B cell (primary cell): ENCODE measurements around the gene CHAMP1. TPM values are rescaled to one million over a fixed set of nuclear protein-coding genes. Genes with fewer than 3 reads are reported as not detected.

Experiments
- ATAC-seq: fragments of 200-7000 bp; cut with Tn5 transposase; one replicate; pipeline ENCODE4 v1.10.0; 2021; ENCODE audit warnings: low read depth, mild to moderate bottlenecking, moderate number of reproducible peaks, moderate library complexity
- CTCF ChIA-PET: fragments of 350-600 bp; sonication (Branson Sonifier 250); formaldehyde crosslinking; loops from one replicate; lab custom pipeline; 2021; ENCODE audit warnings: antibody characterized with exemption, inconsistent platforms; lab: Charles Lee
- POLR2A ChIA-PET: fragments of 350-600 bp; sonication (Branson Sonifier 250); formaldehyde crosslinking; loops from one replicate; lab custom pipeline; 2021; ENCODE audit warnings: antibody characterized with exemption; lab: Charles Lee
- DNase-seq: peaks from one replicate; pipeline ENCODE4 v3.0.0; 2013
- H2AFZ ChIP-seq: 2 replicates; pipeline ENCODE4 v1.6.1; 2012; ENCODE audit warnings: mild to moderate bottlenecking, low read depth, low read length; ENCODE audit not compliant: insufficient read depth, poor library complexity, severe bottlenecking
- H3K27ac ChIP-seq, 2 donors: 1 replicate in 1 of 2; 2 replicates in 1 of 2; pipeline ENCODE4 v1.5.1; 2012 to 2013; ENCODE audit warnings: low read length in 2 of 2, mild to moderate bottlenecking in 2 of 2, moderate library complexity in 1 of 2
- H3K27me3 ChIP-seq, 4 experiments: fragments of 200-600 bp in 1 of 4; sonication (generic) in 1 of 4; replicated peaks in 1 of 4; 1 replicate in 2 of 4; 2 replicates in 2 of 4; pipeline versions ENCODE4 v1.6.1 to v1.7.0; 2013 to 2016; ENCODE audit warnings: low read length in 3 of 4, mild to moderate bottlenecking in 2 of 4, mixed read lengths in 1 of 4, moderate library complexity in 1 of 4; ENCODE audit not compliant: insufficient read depth in 4 of 4, control insufficient read depth in 3 of 4; ENCODE audit errors: control extremely low read depth in 1 of 4
- H3K36me3 ChIP-seq, 2 experiments: replicated peaks in 1 of 2; 1 replicate in 1 of 2; 2 replicates in 1 of 2; pipeline versions ENCODE4 v1.6.1 to v1.7.1; 2013; ENCODE audit warnings: low read length in 1 of 2; ENCODE audit not compliant: insufficient read depth in 2 of 2, control insufficient read depth in 1 of 2; ENCODE audit errors: control extremely low read depth in 1 of 2, extremely low read depth in 1 of 2
- H3K4me1 ChIP-seq, 2 donors: fragments of 200-600 bp in 1 of 2; sonication (generic) in 1 of 2; 1 replicate in 1 of 2; 2 replicates in 1 of 2; pipeline versions ENCODE4 v1.5.1 to v1.6.1; 2013 to 2017; ENCODE audit warnings: low read length in 2 of 2; ENCODE audit not compliant: control insufficient read depth in 2 of 2, insufficient read depth in 2 of 2
- H3K4me2 ChIP-seq: replicated peaks from 2 replicates; pipeline ENCODE3; 2012; ENCODE audit warnings: mild to moderate bottlenecking, low read depth, low read length; ENCODE audit not compliant: poor library complexity, severe bottlenecking
- H3K4me3 ChIP-seq, 5 experiments: fragments of 200-600 bp in 1 of 5; sonication (generic) in 1 of 5; 1 replicate in 3 of 5; 2 replicates in 2 of 5; pipeline versions ENCODE4 v1.5.1 to v1.7.0; 2011 to 2016; ENCODE audit warnings: low read length in 4 of 5, mild to moderate bottlenecking in 4 of 5, low read depth in 2 of 5, control low read depth in 1 of 5, moderate library complexity in 1 of 5; ENCODE audit not compliant: insufficient read depth in 1 of 5; ENCODE audit errors: control extremely low read depth in 1 of 5, extremely low read depth in 1 of 5
- H3K79me2 ChIP-seq: fragments of 200-600 bp; sonication (generic); one replicate; pipeline ENCODE4 v1.6.0; 2016; ENCODE audit warnings: low read length; ENCODE audit not compliant: control insufficient read depth, insufficient read depth
- H3K9ac ChIP-seq: fragments of 200-600 bp; sonication (generic); 2 replicates; pipeline ENCODE4 v1.6.1; 2017; ENCODE audit warnings: mild to moderate bottlenecking, low read length, moderate library complexity
- H3K9me3 ChIP-seq, 3 donors: one replicate each; pipeline versions ENCODE4 v1.6.1 to v1.7.1; 2013; ENCODE audit warnings: low read length in 2 of 3; ENCODE audit not compliant: control insufficient read depth in 2 of 3, insufficient read depth in 1 of 3; ENCODE audit errors: control extremely low read depth in 1 of 3
- H4K20me1 ChIP-seq: 2 replicates; pipeline ENCODE4 v1.6.0; 2012; ENCODE audit warnings: mild to moderate bottlenecking, low read length; ENCODE audit not compliant: insufficient read depth, control insufficient read depth, poor library complexity, severe bottlenecking
- H3K27ac Mint-ChIP-seq: one replicate; pipeline ENCODE4 v1.8.0; 2021; ENCODE audit warnings: mixed read lengths
- H3K27me3 Mint-ChIP-seq: one replicate; pipeline ENCODE4 v1.8.0; 2021; ENCODE audit warnings: mixed read lengths
- H3K4me1 Mint-ChIP-seq: one replicate; pipeline ENCODE4 v1.8.0; 2021; ENCODE audit warnings: mixed read lengths
- H3K4me3 Mint-ChIP-seq: one replicate; pipeline ENCODE4 v1.8.0; 2021; ENCODE audit warnings: mixed read lengths
- H3K9me3 Mint-ChIP-seq: one replicate; pipeline ENCODE4 v1.8.0; 2022; ENCODE audit warnings: mixed read lengths; ENCODE audit not compliant: insufficient read depth
- EZH2 ChIP-seq: IDR thresholded peaks from 2 replicates; pipeline ENCODE4 v1.6.1; 2012; ENCODE audit warnings: borderline replicate concordance, low read depth, mild to moderate bottlenecking, moderate library complexity, low read length; ENCODE audit not compliant: insufficient read depth, poor library complexity, severe bottlenecking
- WGBS: methylation state at CpG from one replicate; pipeline ENCODE4 v1.1.5; 2013; ENCODE audit warnings: missing lambda C conversion rate; ENCODE audit not compliant: insufficient coverage; 5-methylcytosine and 5-hydroxymethylcytosine counted together
- intact Hi-C: fragments of 100-400 bp; cut with micrococcal nuclease; formaldehyde crosslinking; loops from one replicate; pipeline ENCODE4 v1.10.0; 2022
- polyA plus RNA-seq: library from polyadenylated mRNA; depleted of rRNA; stranded (reverse); fragments of >200 nt; gene quantifications from 2 replicates; pipeline ENCODE4 v1.2.3, GENCODE V29; 2012
- total RNA-seq, 2 donors: library from RNA; stranded (reverse); fragments of 120-200 nt in 1 of 2; gene quantifications; 1 replicate in 1 of 2; 2 replicates in 1 of 2; pipeline versions ENCODE4 v1.2.3 to v1.2.4, GENCODE V29; 2013 to 2022
- TF ChIP-seq, protein P1 (sequence below): fragments of 200-600 bp; IDR thresholded peaks from one replicate; pipeline ENCODE4 v1.8.0; 2022; ENCODE audit warnings: antibody characterized with exemption, mild to moderate bottlenecking

CHAMP1 gene
- total and polyA plus RNA-seq, 2 donors (not counting 1 experiment from before 2014, with no cell fraction given): 14.5 to 34.7 TPM

DNA sequence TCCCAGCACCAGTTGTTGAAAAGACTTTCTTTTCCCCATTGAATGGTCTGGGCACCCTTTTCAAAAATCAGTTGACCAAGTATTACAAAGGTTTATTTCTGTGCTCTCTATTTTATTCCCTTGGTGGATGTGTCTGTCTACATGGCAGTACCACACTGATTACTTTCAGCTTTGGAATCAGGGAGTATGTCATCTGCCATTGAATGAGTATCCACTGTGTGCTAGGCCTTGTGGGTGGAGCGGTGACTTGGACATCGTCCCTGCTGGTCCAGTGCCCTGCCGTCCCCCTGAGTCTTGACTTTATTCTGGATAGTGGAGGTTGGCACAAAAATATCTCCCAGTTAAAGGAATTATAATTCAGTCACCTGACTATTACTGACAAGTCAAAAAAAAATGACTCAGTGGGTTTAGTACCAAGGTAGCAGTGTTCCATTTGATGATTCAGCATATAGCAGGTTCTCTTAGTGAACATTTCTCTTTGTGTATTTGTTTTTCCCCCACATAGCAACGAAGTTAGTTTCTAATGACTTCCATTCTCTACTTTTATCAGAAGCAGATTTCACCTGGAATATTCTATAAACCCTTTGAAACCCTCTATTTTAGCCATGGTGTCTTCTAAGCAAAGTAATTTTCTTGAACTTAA, 29.0 kb upstream of the CHAMP1 start:
- TF ChIP-seq EZH2: no peak
- TF ChIP-seq, protein P1, sequence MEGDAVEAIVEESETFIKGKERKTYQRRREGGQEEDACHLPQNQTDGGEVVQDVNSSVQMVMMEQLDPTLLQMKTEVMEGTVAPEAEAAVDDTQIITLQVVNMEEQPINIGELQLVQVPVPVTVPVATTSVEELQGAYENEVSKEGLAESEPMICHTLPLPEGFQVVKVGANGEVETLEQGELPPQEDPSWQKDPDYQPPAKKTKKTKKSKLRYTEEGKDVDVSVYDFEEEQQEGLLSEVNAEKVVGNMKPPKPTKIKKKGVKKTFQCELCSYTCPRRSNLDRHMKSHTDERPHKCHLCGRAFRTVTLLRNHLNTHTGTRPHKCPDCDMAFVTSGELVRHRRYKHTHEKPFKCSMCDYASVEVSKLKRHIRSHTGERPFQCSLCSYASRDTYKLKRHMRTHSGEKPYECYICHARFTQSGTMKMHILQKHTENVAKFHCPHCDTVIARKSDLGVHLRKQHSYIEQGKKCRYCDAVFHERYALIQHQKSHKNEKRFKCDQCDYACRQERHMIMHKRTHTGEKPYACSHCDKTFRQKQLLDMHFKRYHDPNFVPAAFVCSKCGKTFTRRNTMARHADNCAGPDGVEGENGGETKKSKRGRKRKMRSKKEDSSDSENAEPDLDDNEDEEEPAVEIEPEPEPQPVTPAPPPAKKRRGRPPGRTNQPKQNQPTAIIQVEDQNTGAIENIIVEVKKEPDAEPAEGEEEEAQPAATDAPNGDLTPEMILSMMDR: no peak
- no peaks in the 10 kb centered on the region for H3K9me3 Mint-ChIP-seq
- peaks cover 40% of the 10 kb centered on the region for H4K20me1 ChIP-seq
- intact Hi-C loops: no loop called here
- H3K27ac ChIP-seq: no peak overlapping the region
- ATAC-seq: no peak
- no peak overlapping the region for H3K4me2 ChIP-seq
- H3K9ac ChIP-seq: no peak overlapping the region
- no peaks in the 10 kb centered on the region for H3K9me3 ChIP-seq
- no peak for DNase-seq
- peaks cover 25% of the 10 kb centered on the region for H3K4me1 Mint-ChIP-seq
- POLR2A ChIA-PET: no interaction called here
- H3K27ac Mint-ChIP-seq: no peak overlapping the region
- no peaks in the 10 kb centered on the region for H3K27me3 ChIP-seq
- no peak overlapping the region for H3K4me3 ChIP-seq
- no peak overlapping the region for H3K4me3 Mint-ChIP-seq
- peaks cover 17 to 20% of the 10 kb centered on the region in 2 donors for H3K4me1 ChIP-seq
- no peak overlapping the region for H2AFZ ChIP-seq
- 100% methylated on average over 1 of the region's 4 CpGs for WGBS
- peaks cover 77% of the 10 kb centered on the region for H3K79me2 ChIP-seq
- H3K36me3 ChIP-seq: peaks cover 0 to 41% of the 10 kb centered on the region in 2 experiments
- CTCF ChIA-PET: no interaction called here
- H3K27me3 Mint-ChIP-seq: no peaks in the 10 kb centered on the region

DNA sequence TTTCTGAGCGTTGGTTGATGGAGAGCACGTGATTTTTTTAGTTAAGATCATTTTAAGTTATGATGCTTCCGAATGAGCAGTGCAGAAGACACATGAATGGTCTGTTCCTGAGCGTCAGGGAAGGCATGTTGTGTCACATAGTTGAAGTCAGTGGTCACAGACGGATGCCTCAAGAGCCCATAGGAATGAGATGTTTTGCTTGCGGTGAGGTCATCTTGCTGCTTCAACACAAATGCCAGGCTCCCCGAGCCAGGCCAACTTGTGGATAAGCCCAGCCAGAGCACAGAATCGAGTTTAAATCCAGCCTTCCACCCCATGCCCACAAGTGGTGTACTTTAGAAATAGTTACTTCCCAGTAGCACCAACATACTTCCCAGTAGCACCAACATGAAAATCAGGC, 27.5 kb upstream of the CHAMP1 start:
- no peak overlapping the region for H3K4me3 ChIP-seq
- H3K79me2 ChIP-seq: peaks cover 81% of the 10 kb centered on the region
- no peak overlapping the region for H3K4me2 ChIP-seq
- no peak overlapping the region for H3K27ac ChIP-seq
- no peak overlapping the region for H2AFZ ChIP-seq
- ATAC-seq (no peak), DNase-seq (no peak)
- H3K9ac ChIP-seq: no peak overlapping the region
- H3K9me3 ChIP-seq: no peaks in the 10 kb centered on the region
- ChIA-PET POLR2A (no interaction called here), CTCF (no interaction called here)
- 97% methylated on average over 6 of the region's 8 CpGs for WGBS
- Mint-ChIP-seq H3K9me3 (no peaks in the 10 kb centered on the region), H3K4me3 (no peak overlapping the region), H3K27me3 (no peaks in the 10 kb centered on the region), H3K4me1 (peaks cover 19% of the 10 kb centered on the region), H3K27ac (no peak overlapping the region)
- no peaks in the 10 kb centered on the region for H3K27me3 ChIP-seq
- intact Hi-C loops: no loop called here
- peaks cover 9 to 13% of the 10 kb centered on the region in 2 donors for H3K4me1 ChIP-seq
- peaks cover 0 to 43% of the 10 kb centered on the region in 2 experiments for H3K36me3 ChIP-seq
- TF ChIP-seq, protein P1: no peak
- TF ChIP-seq EZH2: no peak
- peaks cover 40% of the 10 kb centered on the region for H4K20me1 ChIP-seq
